Activated CD8-positive, alpha-beta T cell treated with anti-CD3 and anti-CD28 coated beads, Interleukin-2, amount 10 ng/mL, durations not matched to agents 7 days and 5 days (primary cell): ENCODE measurements around the gene CLCNKA. TPM values are rescaled to one million over a fixed set of nuclear protein-coding genes. Genes with fewer than 3 reads are reported as not detected.
"Not testable (repeated sequence)": the region's sequence is repeated elsewhere in the genome, so short reads cannot be mapped to it uniquely, and the experiment has no call there.

Experiments used
- ATAC-seq: fragments of 150-1000 bp; cut with Tn5 transposase; one replicate; pipeline ENCODE4 v1.10.0; 2021; ENCODE audit warnings: moderate library complexity
- CTCF ChIA-PET: fragments of 350-600 bp; sonication (Branson Sonifier 250); formaldehyde crosslinking; loops from one replicate; lab custom pipeline; 2021; ENCODE audit warnings: antibody characterized with exemption; lab: Charles Lee
- POLR2A ChIA-PET: fragments of 350-600 bp; sonication (Branson Sonifier 250); formaldehyde crosslinking; loops from one replicate; lab custom pipeline; 2021; ENCODE audit warnings: antibody characterized with exemption; lab: Charles Lee
- DNase-seq: peaks from one replicate; pipeline ENCODE4 v3.0.0-alpha.2; 2020
- H3K27ac Mint-ChIP-seq: one replicate; pipeline ENCODE4 v1.8.0; 2021; ENCODE audit warnings: mild to moderate bottlenecking, mixed read lengths
- H3K27me3 Mint-ChIP-seq: one replicate; pipeline ENCODE4 v1.8.0; 2021; ENCODE audit warnings: low read depth, mixed read lengths
- H3K36me3 Mint-ChIP-seq: one replicate; pipeline ENCODE4 v1.8.0; 2021; ENCODE audit warnings: low read depth, mixed read lengths
- H3K4me1 Mint-ChIP-seq: one replicate; pipeline ENCODE4 v1.8.0; 2021; ENCODE audit warnings: low read depth, mixed read lengths
- H3K4me3 Mint-ChIP-seq: one replicate; pipeline ENCODE4 v1.8.0; 2021; ENCODE audit warnings: mild to moderate bottlenecking, mixed read lengths
- H3K9me3 Mint-ChIP-seq: one replicate; pipeline ENCODE4 v1.8.0; 2022; ENCODE audit warnings: mixed read lengths; ENCODE audit not compliant: insufficient read depth
- total RNA-seq, 2 experiments: library from RNA; stranded (reverse); gene quantifications; one replicate each; pipeline ENCODE4 v1.2.3, GENCODE V29; 2021

The CLCNKA gene
- total RNA-seq, 2 experiments from 2014 or later: not detected

DNA sequence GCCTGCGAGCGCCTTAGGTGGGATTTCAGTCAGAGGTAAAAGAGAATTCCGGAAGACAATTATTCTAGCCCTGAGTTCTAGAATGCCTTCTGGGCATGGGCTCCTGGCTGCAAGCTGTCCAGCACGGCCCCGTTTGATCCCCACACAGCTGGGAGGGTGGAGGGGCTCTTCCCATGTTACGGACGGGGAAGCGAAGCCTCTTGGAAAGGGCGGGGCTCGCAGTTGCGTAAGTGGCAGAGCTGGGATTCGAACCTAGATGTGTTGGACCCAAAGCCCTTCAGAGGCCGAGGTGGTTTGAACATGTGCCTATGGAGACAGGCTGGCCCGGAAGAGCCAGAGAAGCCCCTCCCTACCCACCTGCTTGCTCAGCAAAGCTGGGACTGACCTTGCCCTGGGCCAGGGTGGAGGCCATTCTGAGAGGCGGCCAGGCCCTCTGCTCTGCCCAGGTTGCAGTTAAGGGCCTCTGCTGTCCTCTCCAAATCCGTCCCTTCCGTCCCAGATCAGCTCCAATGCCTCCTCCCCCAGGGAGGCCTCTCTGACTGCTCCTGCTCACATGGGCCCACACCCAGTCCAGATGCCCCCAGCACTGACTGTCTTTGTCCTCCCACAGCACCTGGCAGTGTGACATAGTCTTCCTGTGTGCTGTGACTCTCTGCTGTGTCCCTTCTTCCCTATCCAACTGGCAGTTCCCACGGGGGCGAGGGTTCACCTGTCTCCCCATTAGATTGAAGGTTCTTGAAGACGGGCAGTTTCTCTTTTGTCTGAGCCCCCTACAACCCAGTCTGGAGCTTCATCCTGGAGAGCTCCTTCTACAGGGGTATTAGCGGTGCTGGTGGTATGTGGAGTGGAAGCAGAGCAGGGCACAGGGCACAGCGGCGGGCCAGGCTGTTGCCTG, 2.8 kb upstream of the CLCNKA start:
- Mint-ChIP-seq H3K36me3 (no peaks in the 10 kb centered on the region), H3K27me3 (peaks cover 4% of the 10 kb centered on the region), H3K27ac (no peak overlapping the region), H3K9me3 (no peaks in the 10 kb centered on the region), H3K4me3 (no peak overlapping the region), H3K4me1 (no peaks in the 10 kb centered on the region)
- DNase-seq (no peak), ATAC-seq (no peak)
- CTCF ChIA-PET: interaction anchor here (1.0 to 1.9 kb wide), 2 partner anchors 11 to 60 kb away, joined by 4 to 6 read pairs; no protein-coding TSS in a partner anchor
- POLR2A ChIA-PET: interaction anchor here (0.6 to 1.0 kb wide), 2 partner anchors 19 to 296 kb away, joined by 3 read pairs; no protein-coding TSS in a partner anchor

DNA sequence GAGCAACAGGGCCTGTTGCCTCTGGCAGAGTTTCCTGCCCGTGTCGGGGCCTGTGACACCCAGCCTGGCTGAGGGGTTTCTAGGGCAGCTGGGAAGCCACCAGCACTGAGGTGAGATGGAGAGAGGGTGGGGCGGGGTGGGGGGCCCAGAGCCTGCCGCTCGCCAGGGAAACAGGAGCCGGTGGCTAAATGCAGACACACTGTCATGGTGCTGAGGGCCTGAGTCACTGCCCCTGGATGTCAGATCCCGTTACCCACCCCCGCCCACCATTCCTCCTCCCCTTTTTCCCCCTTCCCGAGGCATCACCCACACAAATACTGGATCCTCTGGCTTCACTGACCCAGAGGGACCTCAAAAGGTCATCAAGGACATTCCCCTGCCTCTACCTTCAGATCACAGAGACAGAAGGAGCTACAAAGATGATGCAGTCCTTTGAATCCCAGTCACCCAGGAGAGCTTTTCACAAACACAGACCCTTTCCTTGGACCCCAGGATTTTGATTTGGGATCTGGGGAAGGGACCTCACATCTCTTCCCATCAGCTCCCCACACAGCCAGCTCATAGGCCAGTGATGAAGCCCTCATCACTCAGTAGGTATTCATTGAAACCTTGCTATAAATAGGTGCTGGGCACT, 2.1 kb upstream of the CLCNKA start:
- Mint-ChIP-seq H3K27me3 (no peaks in the 10 kb centered on the region), H3K27ac (no peak overlapping the region), H3K4me1 (no peaks in the 10 kb centered on the region), H3K4me3 (no peak overlapping the region), H3K9me3 (no peaks in the 10 kb centered on the region), H3K36me3 (no peaks in the 10 kb centered on the region)
- no peak for ATAC-seq
- POLR2A ChIA-PET: interaction anchor here (0.6 to 1.0 kb wide), 3 partner anchors 9 to 295 kb away, joined by 3 to 5 read pairs (median 3); no protein-coding TSS in a partner anchor
- no peak for DNase-seq
- CTCF ChIA-PET: interaction anchor here (1.9 kb wide), 1 partner anchor 12 kb away, joined by 6 read pairs; no protein-coding TSS in a partner anchor

DNA sequence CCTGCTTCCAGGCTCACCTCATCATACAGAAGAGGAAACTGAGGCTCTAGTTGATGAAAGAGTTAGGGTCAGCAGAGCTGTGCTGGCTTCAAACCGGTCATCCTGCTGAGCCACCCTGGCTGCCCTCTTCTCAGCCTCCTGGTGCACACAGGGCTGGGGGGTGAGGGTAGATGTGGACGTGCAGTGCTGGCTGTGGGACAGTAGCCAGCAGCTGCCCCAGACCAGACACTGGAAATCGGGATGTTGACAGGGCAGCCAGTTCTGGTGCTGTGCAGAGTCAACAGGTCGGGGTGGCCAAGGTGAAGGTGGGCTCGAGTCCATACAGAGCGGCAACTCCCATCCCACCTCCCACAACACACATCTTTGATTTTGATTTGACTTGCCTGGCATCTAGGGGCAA, 1.5 kb upstream of the CLCNKA start:
- ChIA-PET CTCF (interaction anchor here (1.9 kb wide), 1 partner anchor 13 kb away, joined by 6 read pairs; no protein-coding TSS in a partner anchor), POLR2A (interaction anchor here (0.8 to 1.0 kb wide), 2 partner anchors 8 to 18 kb away, joined by 3 to 5 read pairs; no protein-coding TSS in a partner anchor)
- Mint-ChIP-seq H3K4me3 (no peak overlapping the region), H3K27ac (no peak overlapping the region), H3K9me3 (no peaks in the 10 kb centered on the region), H3K36me3 (no peaks in the 10 kb centered on the region), H3K4me1 (no peaks in the 10 kb centered on the region), H3K27me3 (no peaks in the 10 kb centered on the region)
- no peak for ATAC-seq
- no peak for DNase-seq

GRCh38 chr1:16020878-16021277, 958 bp upstream of the CLCNKA start:
- H3K4me3 Mint-ChIP-seq, H3K4me1 Mint-ChIP-seq, H3K36me3 Mint-ChIP-seq, H3K9me3 Mint-ChIP-seq, H3K27me3 Mint-ChIP-seq, DNase-seq, H3K27ac Mint-ChIP-seq, ATAC-seq, POLR2A ChIA-PET, CTCF ChIA-PET: not testable (repeated sequence)

- H3K4me3 Mint-ChIP-seq: no peak overlapping the region
- no peaks in the 10 kb centered on the region for H3K9me3 Mint-ChIP-seq
- no peak for ATAC-seq
- no peak for DNase-seq
- no peaks in the 10 kb centered on the region for H3K36me3 Mint-ChIP-seq
- H3K27me3 Mint-ChIP-seq: no peaks in the 10 kb centered on the region
- no peak overlapping the region for H3K27ac Mint-ChIP-seq
- ChIA-PET CTCF (interaction anchor here (0.9 kb wide), 1 partner anchor 13 kb away, joined by 4 read pairs; no protein-coding TSS in a partner anchor), POLR2A (no interaction called here)
- H3K4me1 Mint-ChIP-seq: no peaks in the 10 kb centered on the region
These were observed 557 bp downstream of the CLCNKA start for GRCh38 chr1:16022393-16022792.

DNA sequence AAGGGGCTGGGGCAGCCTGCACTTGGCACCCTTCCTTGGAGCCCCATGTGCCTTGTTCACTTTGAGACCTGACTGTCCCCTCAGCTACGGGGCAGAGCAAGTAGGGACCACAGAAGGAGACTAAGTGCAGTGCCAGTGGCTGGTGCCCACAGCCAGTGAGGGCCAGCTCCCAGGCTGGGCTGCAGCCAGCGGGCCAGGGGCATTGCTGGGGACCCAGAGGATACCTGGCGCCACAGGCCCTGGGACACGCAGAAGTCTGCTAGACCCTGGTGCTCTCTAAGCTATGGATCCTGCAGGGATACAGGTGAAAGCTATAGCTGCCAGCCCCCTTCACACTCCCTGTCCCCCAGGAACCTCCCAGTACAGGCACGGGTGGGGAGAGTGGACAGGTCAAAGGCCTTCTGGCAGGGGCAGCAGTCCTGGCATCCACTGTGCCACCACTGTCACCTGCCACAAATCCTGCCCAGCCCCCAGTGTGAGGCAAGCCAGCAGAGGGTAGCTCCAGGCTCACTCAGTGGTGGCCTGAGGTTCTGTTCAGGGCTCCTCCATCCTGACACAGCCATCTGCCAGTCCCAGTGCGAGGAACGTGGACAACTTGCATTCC, 1.3 kb downstream of the CLCNKA start:
- Mint-ChIP-seq H3K27me3 (peaks cover 2% of the 10 kb centered on the region), H3K4me1 (peaks cover 2% of the 10 kb centered on the region), H3K36me3 (no peaks in the 10 kb centered on the region), H3K27ac (no peak overlapping the region), H3K4me3 (no peak overlapping the region), H3K9me3 (no peaks in the 10 kb centered on the region)
- ATAC-seq (no peak), DNase-seq (no peak)
- CTCF ChIA-PET: no interaction called here
- POLR2A ChIA-PET: no interaction called here

- H3K27ac Mint-ChIP-seq, H3K4me3 Mint-ChIP-seq, POLR2A ChIA-PET, CTCF ChIA-PET, H3K9me3 Mint-ChIP-seq, H3K27me3 Mint-ChIP-seq, H3K36me3 Mint-ChIP-seq, DNase-seq, H3K4me1 Mint-ChIP-seq, ATAC-seq: not testable (repeated sequence)
These were observed 4.5 kb downstream of the CLCNKA start for GRCh38 chr1:16026302-16026701.

DNA sequence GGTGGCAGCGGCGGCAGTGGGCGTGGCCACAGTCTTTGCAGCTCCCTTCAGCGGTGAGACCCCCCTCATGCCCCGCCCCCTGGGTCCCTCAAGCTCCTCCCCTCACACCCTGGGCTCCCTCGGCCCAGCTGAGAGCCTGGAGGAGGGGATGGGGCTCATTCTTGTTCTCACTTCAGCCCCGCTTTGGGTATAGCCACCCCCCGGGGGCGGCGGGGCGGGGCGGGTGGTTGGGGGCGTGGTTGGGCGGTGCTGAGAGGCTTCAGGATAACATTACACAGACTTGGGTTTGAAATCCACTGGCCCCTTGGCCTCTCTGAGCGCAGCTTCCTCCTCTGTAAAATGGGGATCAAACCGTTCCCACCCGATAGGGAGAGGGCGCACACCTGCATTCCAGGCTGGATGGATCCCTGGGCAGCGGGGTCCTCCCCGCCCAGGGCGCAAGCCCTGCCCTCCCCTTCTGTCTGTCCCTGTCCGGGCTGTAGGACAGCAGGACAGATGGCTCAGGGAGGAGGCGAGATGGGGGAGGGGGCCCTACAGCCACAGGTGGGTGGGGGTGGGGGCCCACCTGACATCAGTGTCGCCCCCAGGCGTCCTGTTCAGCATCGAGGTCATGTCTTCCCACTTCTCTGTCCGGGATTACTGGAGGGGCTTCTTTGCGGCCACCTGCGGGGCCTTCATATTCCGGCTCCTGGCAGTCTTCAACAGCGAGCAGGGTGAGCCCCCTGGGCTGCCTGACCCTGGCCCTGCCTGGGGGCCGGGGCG, 5.1 kb downstream of the CLCNKA start:
- H3K27ac Mint-ChIP-seq: no peak overlapping the region
- H3K9me3 Mint-ChIP-seq: no peaks in the 10 kb centered on the region
- H3K36me3 Mint-ChIP-seq: no peaks in the 10 kb centered on the region
- DNase-seq (no peak), ATAC-seq (no peak)
- peaks cover 2% of the 10 kb centered on the region for H3K4me1 Mint-ChIP-seq
- no peak overlapping the region for H3K4me3 Mint-ChIP-seq
- POLR2A ChIA-PET: no interaction called here
- H3K27me3 Mint-ChIP-seq: peaks cover 2% of the 10 kb centered on the region
- CTCF ChIA-PET: no interaction called here

- Mint-ChIP-seq H3K27ac (no peak overlapping the region), H3K27me3 (peaks cover 2% of the 10 kb centered on the region), H3K36me3 (no peaks in the 10 kb centered on the region), H3K4me3 (no peak overlapping the region), H3K9me3 (no peaks in the 10 kb centered on the region), H3K4me1 (peaks cover 2% of the 10 kb centered on the region)
- POLR2A ChIA-PET: interaction anchor here (0.9 kb wide), 1 partner anchor 8 kb away, joined by 5 read pairs; no protein-coding TSS in a partner anchor
- CTCF ChIA-PET: no interaction called here
- no peak for DNase-seq
- no peak for ATAC-seq
These were observed 6.6 kb downstream of the CLCNKA start for GRCh38 chr1:16028237-16029002.

DNA sequence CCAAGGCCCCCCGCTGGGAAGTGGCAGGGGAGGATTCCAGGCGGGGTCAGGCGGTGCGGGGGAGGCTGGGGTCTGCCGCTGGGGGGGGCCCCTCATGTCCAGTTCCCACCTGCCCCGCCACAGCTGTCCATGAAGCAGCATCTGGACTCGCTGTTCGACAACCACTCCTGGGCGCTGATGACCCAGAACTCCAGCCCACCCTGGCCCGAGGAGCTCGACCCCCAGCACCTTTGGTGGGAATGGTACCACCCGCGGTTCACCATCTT, 7.1 kb downstream of the CLCNKA start:
- H3K27me3 Mint-ChIP-seq, CTCF ChIA-PET, H3K4me3 Mint-ChIP-seq, H3K9me3 Mint-ChIP-seq, H3K27ac Mint-ChIP-seq, DNase-seq, ATAC-seq, H3K4me1 Mint-ChIP-seq, H3K36me3 Mint-ChIP-seq: not testable (repeated sequence)
- POLR2A ChIA-PET: interaction anchor here (0.9 kb wide), 1 partner anchor 9 kb away, joined by 5 read pairs; no protein-coding TSS in a partner anchor

GRCh38 chr1:16029288-16029687, 7.5 kb downstream of the CLCNKA start:
- no peaks in the 10 kb centered on the region for H3K36me3 Mint-ChIP-seq
- no peak for ATAC-seq
- CTCF ChIA-PET: no interaction called here
- H3K27me3 Mint-ChIP-seq: peaks cover 2% of the 10 kb centered on the region
- no peaks in the 10 kb centered on the region for H3K9me3 Mint-ChIP-seq
- H3K4me3 Mint-ChIP-seq: no peak overlapping the region
- POLR2A ChIA-PET: no interaction called here
- DNase-seq: no peak
- H3K4me1 Mint-ChIP-seq: peaks cover 2% of the 10 kb centered on the region
- no peak overlapping the region for H3K27ac Mint-ChIP-seq
